ENCODE results near the gene NUDCD2.
"Not testable (repeated sequence)": the region's sequence is repeated elsewhere in the genome, so short reads cannot be mapped to it uniquely, and the experiment has no call there.

The NUDCD2 gene

GRCh38 chr5:163433271-163433670, 26.6 kb downstream of the NUDCD2 start:
- no peak for DNase-seq

GRCh38 chr5:163432544-163432943, 27.4 kb downstream of the NUDCD2 start:
- no peak for DNase-seq

- not testable (repeated sequence) for DNase-seq
These were observed 33.8 kb downstream of the NUDCD2 start for GRCh38 chr5:163426128-163426527.

GRCh38 chr5:163424836-163425235, 35.1 kb downstream of the NUDCD2 start:
- no peak for DNase-seq

- DNase-seq, result not testable (repeated sequence)
These were observed 44.2 kb downstream of the NUDCD2 start for GRCh38 chr5:163415673-163416072.

- no peak for DNase-seq
These were observed 49.4 kb downstream of the NUDCD2 start for GRCh38 chr5:163410505-163410904.

GRCh38 chr5:163409384-163409783, 50.5 kb downstream of the NUDCD2 start:
- no peak for DNase-seq

GRCh38 chr5:163408311-163408923, 51.5 kb downstream of the NUDCD2 start:
- DNase-seq, result peak in 54 of 58 donors; percentile 8 to 81 (median 45)

- DNase-seq, result no peak
These were observed 52.8 kb downstream of the NUDCD2 start for GRCh38 chr5:163407034-163407655.

GRCh38 chr5:163404364-163405173, 55.3 kb downstream of the NUDCD2 start:
- no peak for DNase-seq

- no peak for DNase-seq
These were observed 57.9 kb downstream of the NUDCD2 start for GRCh38 chr5:163402007-163402406.

GRCh38 chr5:163401271-163401670, 58.6 kb downstream of the NUDCD2 start:
- DNase-seq, result no peak

GRCh38 chr5:163399923-163400322, 60.0 kb downstream of the NUDCD2 start:
- no peak for DNase-seq

- no peak for DNase-seq
These were observed 62.5 kb downstream of the NUDCD2 start for GRCh38 chr5:163397354-163397753.

GRCh38 chr5:163396818-163397340, 63.0 kb downstream of the NUDCD2 start:
- DNase-seq, result not testable (repeated sequence)

Measured in anterior cingulate cortex (tissue), 58 donors.